Stimulated activated naive B cell treated with anti-CD40 and anti-IgM and Interleukin-4, amounts not matched to agents 10 μg/mL and 1 μg/mL and 100 μg/mL, for 72 hours (primary cell): Measurements from ENCODE around the gene ZNF189.

Source experiments
- ATAC-seq, 2 donors: fragments of 150-1000 bp; cut with Tn5 transposase; replicated peaks; 2 replicates each; pipeline ENCODE4 v1.10.0; 2021; ENCODE audit warnings: moderate library complexity in 1 of 2
- DNase-seq: peaks from one replicate; pipeline ENCODE4 v3.0.0; 2021
- H3K27ac Mint-ChIP-seq: one replicate; pipeline ENCODE4 v1.8.0; 2022; ENCODE audit warnings: mild to moderate bottlenecking, mixed read lengths
- H3K27me3 Mint-ChIP-seq, 2 donors: one replicate each; pipeline ENCODE4 v1.8.0; 2022; ENCODE audit warnings: mixed read lengths in 2 of 2
- H3K36me3 Mint-ChIP-seq, 2 donors: one replicate each; pipeline ENCODE4 v1.8.0; 2022; ENCODE audit warnings: mixed read lengths in 2 of 2, mild to moderate bottlenecking in 1 of 2
- H3K4me1 Mint-ChIP-seq, 2 donors: one replicate each; pipeline ENCODE4 v1.8.0; 2022; ENCODE audit warnings: mixed read lengths in 2 of 2, mild to moderate bottlenecking in 1 of 2
- H3K4me3 Mint-ChIP-seq, 2 donors: one replicate each; pipeline ENCODE4 v1.8.0; 2022; ENCODE audit warnings: mild to moderate bottlenecking in 2 of 2, mixed read lengths in 2 of 2, moderate library complexity in 1 of 2
- H3K9me3 Mint-ChIP-seq, 2 donors: one replicate each; pipeline ENCODE4 v1.8.0; 2022; ENCODE audit warnings: mixed read lengths in 2 of 2, mild to moderate bottlenecking in 1 of 2

The ZNF189 gene

DNA sequence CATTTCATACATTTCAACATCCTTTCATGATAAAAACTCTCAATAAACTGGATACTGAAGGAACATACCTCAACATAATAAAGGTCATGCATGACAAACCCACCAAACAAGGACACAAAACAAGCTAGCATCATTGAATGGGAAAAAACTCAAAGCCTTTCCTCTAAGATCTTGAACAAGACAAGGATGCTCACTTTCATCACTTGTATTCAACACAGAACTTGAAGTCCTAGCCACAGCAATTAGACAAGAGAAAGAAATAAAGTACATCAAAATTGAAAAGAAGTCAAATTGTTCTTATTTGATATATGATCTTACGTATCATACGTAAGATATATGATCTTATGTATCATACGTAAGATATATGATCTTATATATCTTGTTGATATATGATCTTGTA lies 5.5 kb upstream of the ZNF189 start:
- DNase-seq (no peak), ATAC-seq (no peak)
- H3K27ac Mint-ChIP-seq, result no peak overlapping the region
- no peaks in the 10 kb centered on the region for H3K27me3 Mint-ChIP-seq
- no peak overlapping the region for H3K4me3 Mint-ChIP-seq
- peaks cover 52 to 63% of the 10 kb centered on the region in 2 donors for H3K36me3 Mint-ChIP-seq
- H3K9me3 Mint-ChIP-seq, result peaks cover 12 to 13% of the 10 kb centered on the region in 2 donors
- H3K4me1 Mint-ChIP-seq, result peaks cover 26 to 64% of the 10 kb centered on the region in 2 donors

DNA sequence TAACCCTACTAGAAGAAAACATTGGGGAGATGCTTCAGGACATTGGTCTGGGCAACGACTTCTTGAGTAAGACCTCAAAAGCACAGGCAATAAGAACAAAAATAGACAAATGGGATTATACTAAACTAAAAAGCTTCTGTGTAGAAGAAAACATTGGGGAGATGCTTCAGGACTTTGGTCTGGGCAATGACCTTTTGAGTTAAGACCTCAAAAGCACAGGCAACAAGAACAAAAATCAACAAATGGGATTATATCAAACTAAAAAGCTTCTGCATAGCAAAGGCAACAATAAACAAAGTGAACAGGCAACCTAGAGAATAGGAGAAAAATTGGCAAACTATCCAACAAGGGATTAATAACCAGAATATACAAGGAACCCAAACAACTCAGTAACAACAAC lies 4.0 kb upstream of the ZNF189 start:
- no peak overlapping the region for H3K4me3 Mint-ChIP-seq
- H3K36me3 Mint-ChIP-seq, result peaks cover 49 to 61% of the 10 kb centered on the region in 2 donors
- DNase-seq (no peak), ATAC-seq (no peak)
- H3K4me1 Mint-ChIP-seq, result peaks cover 26 to 68% of the 10 kb centered on the region in 2 donors
- peaks cover 12 to 13% of the 10 kb centered on the region in 2 donors for H3K9me3 Mint-ChIP-seq
- H3K27ac Mint-ChIP-seq, result no peak overlapping the region
- H3K27me3 Mint-ChIP-seq, result no peaks in the 10 kb centered on the region

DNA sequence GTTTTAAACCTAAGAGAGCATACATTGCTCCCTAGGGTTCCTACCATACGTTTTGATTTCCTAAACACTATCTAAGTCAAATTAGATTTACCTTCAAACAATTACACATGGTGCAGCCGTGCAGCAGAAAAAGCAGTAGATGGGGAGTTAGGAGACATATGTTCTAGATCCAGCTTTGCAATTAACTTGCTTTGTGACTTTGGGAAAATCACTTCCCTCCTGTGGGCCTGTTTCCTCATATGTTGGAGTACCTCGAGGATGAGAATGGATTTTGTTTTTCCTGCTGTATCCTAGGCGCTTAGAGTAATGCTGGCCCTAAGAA lies 944 bp upstream of the ZNF189 start:
- Mint-ChIP-seq H3K4me1 (peaks cover 35 to 67% of the 10 kb centered on the region in 2 donors), H3K27me3 (no peaks in the 10 kb centered on the region), H3K9me3 (peaks cover 8 to 11% of the 10 kb centered on the region in 2 donors), H3K27ac (peak overlapping the region; percentile 98), H3K36me3 (peaks cover 51 to 60% of the 10 kb centered on the region in 2 donors), H3K4me3 (peak overlapping the region; percentile 95 to 96)
- no peak for DNase-seq
- ATAC-seq, result no peak

DNA sequence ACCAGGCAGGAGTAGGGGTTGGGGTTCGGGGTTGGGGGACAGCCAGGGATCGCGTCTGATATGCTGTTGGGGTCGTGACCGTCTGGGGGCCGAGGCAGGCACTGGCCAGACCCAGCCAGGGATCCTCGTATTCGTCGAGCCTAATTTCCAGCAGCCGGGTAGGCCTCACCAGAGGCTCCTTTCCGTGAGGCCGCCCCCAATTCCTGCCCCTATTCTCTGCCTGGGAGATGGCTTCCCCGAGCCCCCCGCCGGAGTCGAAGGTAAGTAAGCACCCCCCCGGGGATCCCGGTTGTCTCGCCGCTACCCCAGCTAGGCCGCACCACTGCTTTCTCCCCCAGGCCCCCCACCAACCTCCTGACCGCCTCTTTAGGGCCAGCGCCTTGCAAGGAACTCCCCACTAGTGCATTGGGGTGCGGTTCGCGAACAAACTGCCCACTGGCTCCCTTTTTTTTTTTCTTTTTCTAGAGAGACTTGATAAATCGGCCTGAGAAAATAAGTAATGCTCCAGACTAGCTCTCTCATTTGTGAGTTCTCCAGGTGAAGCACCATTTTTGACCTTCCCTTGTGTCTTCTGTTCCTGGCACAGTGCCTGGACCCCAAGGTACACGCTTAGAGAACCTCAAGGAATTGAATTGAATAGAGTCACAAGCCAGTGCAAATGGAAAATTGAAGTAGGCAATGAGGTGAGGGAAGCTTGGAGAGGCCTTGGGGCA lies 435 bp downstream of the ZNF189 start:
- H3K4me3 Mint-ChIP-seq, result peak overlapping the region; percentile 95 to 96
- H3K27ac Mint-ChIP-seq, result peak overlapping the region; percentile 98
- ATAC-seq (peak; percentile 4 to 10), DNase-seq (no peak)
- peaks cover 37 to 68% of the 10 kb centered on the region in 2 donors for H3K4me1 Mint-ChIP-seq
- no peaks in the 10 kb centered on the region for H3K27me3 Mint-ChIP-seq
- H3K36me3 Mint-ChIP-seq, result peaks cover 53 to 61% of the 10 kb centered on the region in 2 donors
- peaks cover 10 to 11% of the 10 kb centered on the region in 2 donors for H3K9me3 Mint-ChIP-seq

DNA sequence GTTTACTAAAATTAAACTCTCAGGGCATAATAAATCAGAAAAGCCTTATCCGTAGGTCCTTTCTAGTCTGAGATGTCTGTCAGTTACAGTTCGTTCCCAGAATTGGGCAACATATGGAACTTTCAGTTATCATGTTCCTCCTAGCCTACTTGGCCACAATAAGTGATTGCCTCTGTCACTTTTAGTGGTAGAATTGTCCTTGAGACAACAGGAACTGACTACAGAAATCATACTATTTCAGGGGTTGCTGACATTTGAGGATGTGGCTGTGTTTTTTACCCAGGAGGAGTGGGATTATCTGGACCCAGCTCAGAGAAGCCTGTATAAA lies 956 bp downstream of the ZNF189 start:
- ATAC-seq, result no peak
- peaks cover 34 to 62% of the 10 kb centered on the region in 2 donors for H3K4me1 Mint-ChIP-seq
- no peaks in the 10 kb centered on the region for H3K27me3 Mint-ChIP-seq
- peaks cover 51 to 61% of the 10 kb centered on the region in 2 donors for H3K36me3 Mint-ChIP-seq
- no peak for DNase-seq
- H3K4me3 Mint-ChIP-seq, result peak overlapping the region; percentile 95 to 96
- H3K9me3 Mint-ChIP-seq, result peaks cover 8 to 10% of the 10 kb centered on the region in 2 donors
- H3K27ac Mint-ChIP-seq, result no peak overlapping the region

DNA sequence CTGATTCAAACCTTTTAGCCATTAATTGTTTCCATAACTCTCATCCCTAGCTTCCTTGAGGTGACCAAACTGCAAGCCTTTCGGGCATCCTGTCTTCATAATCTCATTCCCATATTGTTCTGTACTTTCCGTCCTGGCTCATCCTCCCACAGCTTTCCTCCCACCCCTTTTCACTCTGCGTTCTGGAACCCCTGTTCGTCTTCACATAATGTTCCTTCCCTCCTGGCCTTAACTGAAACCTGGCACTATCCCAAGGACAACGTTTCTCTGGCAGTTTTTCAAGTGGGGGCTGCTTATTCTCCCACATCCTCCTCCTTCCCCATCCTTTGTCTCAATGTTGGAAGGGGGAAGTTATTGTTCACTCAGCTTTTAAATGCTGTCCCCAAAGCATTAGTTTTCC lies 1.5 kb downstream of the ZNF189 start:
- Mint-ChIP-seq H3K27ac (peak overlapping the region; percentile 28), H3K9me3 (peaks cover 10 to 15% of the 10 kb centered on the region in 2 donors), H3K4me1 (peaks cover 31 to 57% of the 10 kb centered on the region in 2 donors), H3K36me3 (peaks cover 51 to 61% of the 10 kb centered on the region in 2 donors), H3K4me3 (peak overlapping the region; percentile 95 to 96), H3K27me3 (no peaks in the 10 kb centered on the region)
- ATAC-seq (no peak), DNase-seq (no peak)

DNA sequence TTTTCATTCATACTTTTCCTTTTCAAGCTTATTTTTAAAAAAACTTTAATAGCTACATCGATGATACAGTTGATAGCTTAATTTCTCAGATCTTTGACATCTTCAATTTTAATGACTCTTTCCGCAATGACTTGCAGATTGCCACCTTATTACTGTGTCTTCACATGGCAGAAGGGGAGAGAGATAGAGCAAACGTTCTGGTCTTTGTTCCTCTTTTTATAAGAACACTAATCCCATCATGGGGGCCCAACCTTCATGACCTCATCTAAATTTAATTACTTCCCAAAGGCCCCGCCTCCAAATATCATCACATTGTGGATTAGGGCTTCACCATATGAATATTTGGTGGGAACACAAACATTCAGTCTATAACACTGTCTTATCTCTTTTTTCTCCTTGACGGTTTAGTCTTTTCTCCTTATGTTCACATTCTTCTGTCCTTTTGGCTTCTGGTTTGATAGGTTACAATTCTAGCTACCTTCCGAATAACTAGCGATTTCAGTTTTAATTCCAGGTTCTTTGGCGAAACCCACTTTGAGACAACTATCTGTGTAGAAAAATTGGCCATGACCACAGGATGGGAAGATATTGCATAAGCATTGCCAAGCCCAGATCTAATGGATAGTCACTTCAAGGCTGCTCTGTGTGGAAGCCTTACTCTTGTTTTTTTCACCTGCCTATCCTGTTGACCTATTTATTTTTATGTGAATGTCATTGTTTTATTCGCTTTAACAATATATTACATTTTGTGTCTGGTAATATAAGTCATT lies 5.0 kb downstream of the ZNF189 start:
- peaks cover 29% of the 10 kb centered on the region in 2 donors for H3K9me3 Mint-ChIP-seq
- peaks cover 25 to 37% of the 10 kb centered on the region in 2 donors for H3K4me1 Mint-ChIP-seq
- H3K27ac Mint-ChIP-seq, result no peak overlapping the region
- DNase-seq (no peak), ATAC-seq (no peak)
- no peaks in the 10 kb centered on the region for H3K27me3 Mint-ChIP-seq
- no peak overlapping the region for H3K4me3 Mint-ChIP-seq
- H3K36me3 Mint-ChIP-seq, result peaks cover 77 to 84% of the 10 kb centered on the region in 2 donors

DNA sequence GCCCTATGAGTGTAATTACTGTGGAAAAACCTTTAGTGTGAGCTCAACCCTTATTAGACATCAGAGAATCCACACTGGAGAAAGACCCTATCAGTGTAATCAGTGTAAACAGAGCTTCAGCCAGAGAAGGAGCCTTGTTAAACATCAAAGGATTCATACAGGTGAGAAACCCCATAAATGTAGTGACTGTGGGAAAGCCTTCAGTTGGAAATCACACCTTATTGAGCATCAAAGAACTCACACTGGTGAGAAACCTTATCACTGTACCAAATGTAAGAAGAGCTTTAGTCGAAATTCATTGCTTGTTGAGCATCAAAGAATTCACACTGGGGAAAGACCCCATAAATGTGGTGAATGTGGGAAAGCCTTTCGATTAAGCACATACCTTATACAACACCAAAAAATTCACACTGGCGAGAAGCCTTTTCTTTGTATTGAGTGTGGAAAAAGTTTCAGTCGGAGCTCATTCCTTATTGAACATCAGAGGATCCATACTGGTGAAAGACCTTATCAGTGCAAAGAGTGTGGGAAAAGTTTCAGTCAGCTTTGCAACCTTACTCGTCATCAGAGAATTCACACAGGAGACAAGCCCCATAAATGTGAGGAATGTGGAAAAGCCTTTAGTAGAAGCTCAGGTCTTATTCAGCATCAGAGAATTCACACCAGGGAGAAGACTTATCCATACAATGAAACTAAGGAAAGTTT lies 9.9 kb downstream of the ZNF189 start:
- no peak overlapping the region for H3K27ac Mint-ChIP-seq
- peaks cover 70 to 84% of the 10 kb centered on the region in 2 donors for H3K36me3 Mint-ChIP-seq
- DNase-seq (no peak), ATAC-seq (no peak)
- H3K27me3 Mint-ChIP-seq, result no peaks in the 10 kb centered on the region
- H3K4me1 Mint-ChIP-seq, result peaks cover 3 to 5% of the 10 kb centered on the region in 2 donors
- H3K4me3 Mint-ChIP-seq, result no peak overlapping the region
- peaks cover 35 to 43% of the 10 kb centered on the region in 2 donors for H3K9me3 Mint-ChIP-seq

DNA sequence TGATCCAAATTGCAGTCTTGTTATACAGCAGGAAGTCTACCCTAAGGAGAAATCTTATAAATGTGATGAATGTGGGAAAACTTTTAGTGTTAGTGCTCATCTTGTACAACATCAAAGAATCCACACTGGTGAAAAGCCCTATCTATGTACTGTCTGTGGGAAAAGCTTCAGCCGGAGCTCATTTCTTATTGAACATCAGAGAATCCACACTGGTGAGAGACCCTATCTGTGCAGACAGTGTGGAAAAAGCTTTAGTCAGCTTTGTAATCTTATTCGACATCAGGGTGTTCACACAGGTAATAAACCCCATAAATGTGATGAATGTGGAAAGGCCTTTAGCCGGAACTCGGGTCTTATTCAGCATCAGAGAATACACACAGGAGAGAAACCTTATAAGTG lies 10.4 kb downstream of the ZNF189 start:
- ATAC-seq (no peak), DNase-seq (no peak)
- peaks cover 35 to 43% of the 10 kb centered on the region in 2 donors for H3K9me3 Mint-ChIP-seq
- no peaks in the 10 kb centered on the region for H3K27me3 Mint-ChIP-seq
- no peak overlapping the region for H3K4me3 Mint-ChIP-seq
- peaks cover 0 to 5% of the 10 kb centered on the region in 2 donors for H3K4me1 Mint-ChIP-seq
- no peak overlapping the region for H3K27ac Mint-ChIP-seq
- peaks cover 67 to 83% of the 10 kb centered on the region in 2 donors for H3K36me3 Mint-ChIP-seq

DNA sequence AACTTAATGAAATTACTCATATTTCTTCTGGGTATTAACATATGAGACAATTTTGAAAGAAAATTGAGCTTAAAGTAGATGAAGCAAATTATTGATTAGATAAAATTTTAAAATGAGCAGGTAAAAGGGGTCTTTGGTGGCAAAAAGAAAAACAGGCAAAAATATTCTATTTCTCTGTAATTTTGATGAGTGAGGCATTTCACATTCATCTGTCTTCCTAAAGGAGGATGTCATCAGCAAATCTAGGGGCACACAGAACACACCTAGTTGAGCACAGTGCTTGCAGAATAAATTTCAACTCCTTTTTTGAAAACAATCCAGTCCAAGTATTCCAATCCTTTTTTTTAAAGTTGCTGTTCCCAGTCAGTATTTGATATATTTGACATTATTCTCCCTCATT lies 16.2 kb downstream of the ZNF189 start:
- Mint-ChIP-seq H3K9me3 (peaks cover 30 to 32% of the 10 kb centered on the region in 2 donors), H3K4me1 (peaks cover 0 to 2% of the 10 kb centered on the region in 2 donors), H3K27ac (no peak overlapping the region), H3K4me3 (no peak overlapping the region), H3K36me3 (peaks cover 26 to 51% of the 10 kb centered on the region in 2 donors), H3K27me3 (no peaks in the 10 kb centered on the region)
- DNase-seq (no peak), ATAC-seq (no peak)

DNA sequence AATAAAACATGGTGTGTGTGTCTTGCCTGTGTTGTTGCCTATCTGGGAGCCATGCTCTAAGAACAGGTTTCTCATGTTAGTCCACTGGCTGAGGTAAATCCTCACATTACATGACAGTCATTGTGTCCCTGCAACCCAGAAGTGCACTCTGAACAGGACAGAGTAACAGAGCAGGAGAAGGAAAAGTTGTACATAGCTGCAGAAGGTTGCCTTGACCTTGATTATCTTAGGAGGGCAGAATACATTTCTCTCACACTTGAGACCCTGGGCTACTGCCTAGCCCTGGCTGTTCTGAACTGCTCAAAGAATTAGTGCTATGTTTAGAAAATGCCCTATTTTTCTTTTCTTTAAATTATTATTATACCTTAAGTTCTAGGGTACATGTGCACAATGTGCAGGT lies 16.9 kb downstream of the ZNF189 start:
- Mint-ChIP-seq H3K9me3 (peaks cover 30 to 32% of the 10 kb centered on the region in 2 donors), H3K27ac (no peak overlapping the region)

DNA sequence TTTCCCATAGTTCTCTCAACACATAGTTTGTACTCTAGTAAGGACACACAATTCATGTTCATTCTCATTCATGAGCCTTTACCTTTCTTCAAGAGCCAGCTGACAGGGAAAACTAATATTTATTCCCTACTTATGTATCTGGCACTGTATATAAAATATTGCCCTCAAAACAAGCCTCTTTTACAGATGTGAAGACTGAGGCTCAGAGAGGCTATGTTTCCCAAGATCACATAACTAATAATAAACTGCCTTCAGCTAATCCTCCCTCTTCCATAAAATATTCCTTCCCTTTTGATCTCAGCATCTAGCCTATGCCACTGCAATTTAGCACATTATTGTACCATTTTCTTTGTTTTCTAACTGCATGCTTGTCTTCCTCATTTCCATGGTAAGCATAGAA lies 18.7 kb downstream of the ZNF189 start:
- ATAC-seq, result no peak
- H3K27ac Mint-ChIP-seq, result no peak overlapping the region
- peaks cover 0 to 2% of the 10 kb centered on the region in 2 donors for H3K4me1 Mint-ChIP-seq
- no peaks in the 10 kb centered on the region for H3K27me3 Mint-ChIP-seq
- H3K36me3 Mint-ChIP-seq, result peaks cover 26 to 40% of the 10 kb centered on the region in 2 donors
- DNase-seq, result no peak
- peaks cover 25 to 26% of the 10 kb centered on the region in 2 donors for H3K9me3 Mint-ChIP-seq
- no peak overlapping the region for H3K4me3 Mint-ChIP-seq

More for the DNA sequence above, 16.9 kb downstream of the ZNF189 start:
- H3K4me1 Mint-ChIP-seq, result peaks cover 0 to 2% of the 10 kb centered on the region in 2 donors
- H3K4me3 Mint-ChIP-seq, result no peak overlapping the region
- H3K27me3 Mint-ChIP-seq, result no peaks in the 10 kb centered on the region
- H3K36me3 Mint-ChIP-seq, result peaks cover 25 to 51% of the 10 kb centered on the region in 2 donors
- no peak for ATAC-seq
- DNase-seq, result no peak

DNA sequence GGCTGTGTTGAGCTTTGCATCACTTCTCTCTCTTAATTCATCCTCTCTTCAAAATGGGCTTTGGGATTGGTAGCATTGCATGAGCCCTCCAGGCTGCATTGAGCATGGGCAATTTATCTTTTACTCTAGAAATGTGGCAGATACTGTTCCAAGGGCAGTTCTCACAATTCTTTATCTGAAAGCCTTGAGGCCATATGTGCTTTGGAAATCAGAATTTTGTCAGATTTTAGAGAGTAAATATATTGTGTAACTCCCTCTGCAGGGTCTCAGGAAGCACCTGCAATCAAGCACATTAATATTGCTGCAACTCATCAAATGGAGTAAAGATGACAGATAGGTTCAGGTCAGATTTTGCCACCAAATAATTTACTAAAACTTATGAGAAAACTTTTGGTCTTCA lies 19.3 kb downstream of the ZNF189 start:
- DNase-seq (no peak), ATAC-seq (no peak)
- H3K36me3 Mint-ChIP-seq, result peaks cover 22 to 34% of the 10 kb centered on the region in 2 donors
- peaks cover 0 to 2% of the 10 kb centered on the region in 2 donors for H3K4me1 Mint-ChIP-seq
- no peak overlapping the region for H3K4me3 Mint-ChIP-seq
- peaks cover 23 to 25% of the 10 kb centered on the region in 2 donors for H3K9me3 Mint-ChIP-seq
- H3K27ac Mint-ChIP-seq, result no peak overlapping the region
- H3K27me3 Mint-ChIP-seq, result no peaks in the 10 kb centered on the region
